ENCODE measurements around the gene FBXL3.

- TF ChIP-seq CTCF (IDR thresholded peaks at IDR 0.05) (no peak), POLR2A (IDR thresholded peaks at IDR 0.05) (no peak)
Observed at GRCh38 chr13:76965759-76966421, 61.1 kb downstream of the FBXL3 start.

Measured in esophagus squamous epithelium (tissue), 4 donors.